ENCODE measurements around the gene RGS7. TPM values are rescaled to one million over a fixed set of nuclear protein-coding genes. Genes with fewer than 3 reads are reported as not detected.
"Not testable (repeated sequence)": the region's sequence is repeated elsewhere in the genome, so short reads cannot be mapped to it uniquely, and the experiment has no call there.

RGS7 gene
- total RNA-seq, 1 donor from 2014 or later = not detected

GRCh38 chr1:240888039-240888786 is 468.8 kb downstream of the RGS7 start:
- no peak overlapping the region for H3K4me3 ChIP-seq
- ATAC-seq = peak; percentile 72
- DNase-seq = no peak

GRCh38 chr1:240883490-240883889 is 473.5 kb downstream of the RGS7 start:
- no peak for ATAC-seq
- no peaks in the 10 kb centered on the region for H3K27me3 ChIP-seq
- no peaks in the 10 kb centered on the region for H3K4me1 ChIP-seq
- no peak for DNase-seq
- no peaks in the 10 kb centered on the region for H3K36me3 ChIP-seq
- no peak overlapping the region for H3K4me3 ChIP-seq
- no peak for TF ChIP-seq CTCF (IDR thresholded peaks at IDR 0.05)
- intact Hi-C loops (cut with DNase I) = no loop called here
- H3K9me3 ChIP-seq = no peaks in the 10 kb centered on the region
- H3K27ac ChIP-seq = no peak overlapping the region

More at GRCh38 chr1:240888039-240888786, 468.8 kb downstream of the RGS7 start:
- intact Hi-C loops (cut with DNase I) = no loop called here
- Histone ChIP-seq H3K36me3 (no peaks in the 10 kb centered on the region), H3K27me3 (no peaks in the 10 kb centered on the region), H3K9me3 (no peaks in the 10 kb centered on the region), H3K4me1 (no peaks in the 10 kb centered on the region), H3K27ac (no peak overlapping the region)
- peak; percentile 55 for TF ChIP-seq CTCF (IDR thresholded peaks at IDR 0.05)

GRCh38 chr1:240882656-240883308 is 474.2 kb downstream of the RGS7 start:
- ATAC-seq; H3K27ac ChIP-seq; H3K4me3 ChIP-seq; intact Hi-C loops (cut with DNase I); H3K27me3 ChIP-seq; DNase-seq; H3K9me3 ChIP-seq; H3K4me1 ChIP-seq; H3K36me3 ChIP-seq: not testable (repeated sequence)

- DNase-seq (no peak), ATAC-seq (no peak)
- Histone ChIP-seq H3K36me3 (no peaks in the 10 kb centered on the region), H3K4me3 (no peak overlapping the region), H3K4me1 (no peaks in the 10 kb centered on the region), H3K27ac (no peak overlapping the region), H3K27me3 (no peaks in the 10 kb centered on the region), H3K9me3 (no peaks in the 10 kb centered on the region)
- no peak for TF ChIP-seq CTCF (IDR thresholded peaks at IDR 0.05)
- intact Hi-C loops (cut with DNase I) = no loop called here
These were observed 478.4 kb downstream of the RGS7 start for GRCh38 chr1:240878631-240879030.

- H3K4me3 ChIP-seq = no peak overlapping the region
- H3K27me3 ChIP-seq = no peaks in the 10 kb centered on the region
- ATAC-seq (no peak), DNase-seq (no peak)
- intact Hi-C loops (cut with DNase I) = no loop called here
- H3K36me3 ChIP-seq = no peaks in the 10 kb centered on the region
- no peak overlapping the region for H3K27ac ChIP-seq
- TF ChIP-seq CTCF (IDR thresholded peaks at IDR 0.05) = no peak
- H3K9me3 ChIP-seq = no peaks in the 10 kb centered on the region
- H3K4me1 ChIP-seq = no peaks in the 10 kb centered on the region
These were observed 479.4 kb downstream of the RGS7 start for GRCh38 chr1:240877605-240878004.

GRCh38 chr1:240876071-240876470 is 480.9 kb downstream of the RGS7 start:
- no peak for DNase-seq
- no peak overlapping the region for H3K27ac ChIP-seq
- no peak for TF ChIP-seq CTCF (IDR thresholded peaks at IDR 0.05)
- H3K27me3 ChIP-seq = no peaks in the 10 kb centered on the region
- H3K4me1 ChIP-seq = no peaks in the 10 kb centered on the region
- H3K4me3 ChIP-seq = no peak overlapping the region
- intact Hi-C loops (cut with DNase I) = no loop called here
- H3K36me3 ChIP-seq = no peaks in the 10 kb centered on the region
- no peak for ATAC-seq
- H3K9me3 ChIP-seq = no peaks in the 10 kb centered on the region

Data from upper lobe of right lung (tissue), 1 donor.